ENCODE data around the gene UTP14C.
A peak's percentile ranks its signal among the peaks of the same experiment; 100 is the strongest.

The UTP14C gene

DNA sequence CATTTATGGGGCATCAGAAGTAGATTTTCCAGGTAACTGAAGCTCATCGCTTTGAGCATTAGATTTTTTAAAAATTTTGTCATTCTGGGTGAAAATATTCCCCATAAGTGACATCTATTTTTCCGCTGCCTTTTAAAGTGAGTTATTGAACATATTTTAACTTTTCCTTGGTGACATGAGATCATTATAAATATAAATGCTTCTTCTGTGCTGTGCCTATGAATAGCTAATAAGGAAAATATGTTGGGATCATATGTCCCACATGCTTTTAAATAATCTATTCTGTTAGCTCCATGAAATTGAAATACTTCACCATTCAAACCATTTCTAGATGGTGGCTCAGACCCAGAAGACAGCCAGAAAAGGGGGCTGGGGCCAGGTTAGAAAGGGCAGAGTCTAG, 27.3 kb upstream of the UTP14C start:
- no peak overlapping the region for H3K4me3 ChIP-seq (ENCODE audit: control insufficient read depth, low read depth, low read length)
- no peak for DNase-seq (ENCODE audit: low read depth)
- TF ChIP-seq, protein P1, sequence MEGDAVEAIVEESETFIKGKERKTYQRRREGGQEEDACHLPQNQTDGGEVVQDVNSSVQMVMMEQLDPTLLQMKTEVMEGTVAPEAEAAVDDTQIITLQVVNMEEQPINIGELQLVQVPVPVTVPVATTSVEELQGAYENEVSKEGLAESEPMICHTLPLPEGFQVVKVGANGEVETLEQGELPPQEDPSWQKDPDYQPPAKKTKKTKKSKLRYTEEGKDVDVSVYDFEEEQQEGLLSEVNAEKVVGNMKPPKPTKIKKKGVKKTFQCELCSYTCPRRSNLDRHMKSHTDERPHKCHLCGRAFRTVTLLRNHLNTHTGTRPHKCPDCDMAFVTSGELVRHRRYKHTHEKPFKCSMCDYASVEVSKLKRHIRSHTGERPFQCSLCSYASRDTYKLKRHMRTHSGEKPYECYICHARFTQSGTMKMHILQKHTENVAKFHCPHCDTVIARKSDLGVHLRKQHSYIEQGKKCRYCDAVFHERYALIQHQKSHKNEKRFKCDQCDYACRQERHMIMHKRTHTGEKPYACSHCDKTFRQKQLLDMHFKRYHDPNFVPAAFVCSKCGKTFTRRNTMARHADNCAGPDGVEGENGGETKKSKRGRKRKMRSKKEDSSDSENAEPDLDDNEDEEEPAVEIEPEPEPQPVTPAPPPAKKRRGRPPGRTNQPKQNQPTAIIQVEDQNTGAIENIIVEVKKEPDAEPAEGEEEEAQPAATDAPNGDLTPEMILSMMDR (IDR thresholded peaks at IDR 0.05; ENCODE audit: control insufficient read depth, insufficient read depth, low read depth, low read length, missing control alignments): no peak

DNA sequence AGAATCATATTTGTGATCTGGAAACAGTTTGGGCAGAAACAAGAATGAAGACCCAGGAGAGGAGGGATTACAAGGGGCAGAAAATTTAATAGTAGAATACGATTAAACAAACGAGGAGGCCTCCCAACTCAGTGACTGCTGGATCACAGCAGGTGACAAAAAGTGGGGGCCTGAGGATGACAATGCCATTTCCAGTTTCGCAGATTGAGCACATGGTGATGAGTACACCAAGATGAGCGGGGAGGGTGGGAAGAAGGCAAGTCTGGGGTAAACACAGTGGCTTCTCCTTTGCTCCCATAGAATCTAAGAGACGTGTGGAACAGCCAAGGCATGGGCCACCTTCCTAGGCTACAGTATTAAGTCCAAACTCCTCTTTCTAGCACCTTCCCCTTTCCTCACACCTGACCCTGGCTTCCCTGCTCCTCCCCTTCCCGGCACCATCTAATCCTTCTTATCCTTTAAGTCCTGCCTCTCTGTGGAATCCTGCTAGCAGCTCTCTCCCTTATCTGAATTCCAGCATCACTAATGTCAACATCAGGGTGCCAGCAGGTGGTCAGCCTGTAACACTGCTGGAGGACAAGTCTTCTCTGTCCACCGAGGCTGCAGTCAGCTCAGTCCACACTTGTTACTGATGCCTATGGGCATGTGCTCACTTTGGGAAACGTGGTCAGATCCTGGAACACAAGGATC, 26.7 kb upstream of the UTP14C start:
- DNase-seq (ENCODE audit: low read depth): no peak
- H3K4me3 ChIP-seq (ENCODE audit: control insufficient read depth, low read depth, low read length): no peak overlapping the region
- TF ChIP-seq, protein P1 (IDR thresholded peaks at IDR 0.05; ENCODE audit: control insufficient read depth, insufficient read depth, low read depth, low read length, missing control alignments): no peak

DNA sequence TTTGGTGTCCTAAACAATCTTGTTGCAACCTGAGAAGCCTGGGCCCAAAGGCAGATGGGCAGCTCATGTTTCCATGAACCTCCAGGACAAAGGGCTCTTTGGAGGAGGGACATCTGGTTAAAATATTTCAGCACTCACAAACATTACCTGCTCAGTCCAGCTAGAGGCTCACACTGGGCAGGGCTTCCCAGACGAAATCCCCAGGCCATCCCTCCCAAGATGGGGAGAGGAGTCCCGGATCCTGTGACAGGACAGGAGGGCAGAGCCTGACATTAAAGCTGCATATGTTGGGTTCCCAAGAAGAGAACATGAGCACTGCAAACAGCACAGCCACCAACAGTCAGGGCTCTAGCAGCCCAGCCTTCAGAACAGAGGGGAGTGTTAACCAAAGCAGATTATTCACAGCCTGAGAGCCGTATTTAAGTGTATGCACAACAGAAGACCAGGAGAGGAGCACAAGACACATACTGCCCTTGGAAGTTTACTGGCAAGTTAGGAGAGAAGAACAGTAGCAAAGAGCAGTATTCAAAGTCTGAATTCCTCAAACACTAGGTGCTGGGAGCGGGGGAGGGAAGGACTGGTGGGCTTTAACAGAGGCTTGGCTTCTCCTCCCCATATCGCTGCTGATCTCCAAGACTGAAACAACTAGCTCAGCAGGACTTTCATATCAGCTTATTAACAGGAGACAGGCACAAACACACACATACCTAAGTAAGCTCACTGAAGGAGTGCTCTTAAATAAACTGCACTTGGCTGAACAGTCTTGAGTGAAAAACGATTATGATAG, 25.6 kb upstream of the UTP14C start:
- no peak overlapping the region for H3K4me3 ChIP-seq (ENCODE audit: control insufficient read depth, low read depth, low read length)
- TF ChIP-seq, protein P1 (IDR thresholded peaks at IDR 0.05; ENCODE audit: control insufficient read depth, insufficient read depth, low read depth, low read length, missing control alignments): no peak

DNA sequence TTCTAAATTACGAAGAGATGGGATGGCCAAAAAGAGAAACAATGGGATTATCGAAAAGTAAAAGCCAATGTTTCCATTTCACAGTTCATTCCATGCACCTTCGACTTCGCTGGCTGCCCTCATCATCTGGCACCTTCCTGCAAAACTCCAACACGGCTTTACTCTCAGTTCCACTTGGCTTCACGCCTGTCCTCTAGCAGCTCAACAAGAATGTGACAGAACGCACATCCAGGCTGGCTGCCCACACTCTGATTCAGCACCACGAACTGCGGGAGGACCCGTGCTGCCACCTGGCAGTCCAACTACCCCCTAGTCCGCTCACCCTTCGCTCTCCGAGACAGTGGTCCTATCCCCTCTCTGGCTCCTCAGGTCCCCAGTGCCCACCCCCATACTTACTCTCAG, 25.0 kb upstream of the UTP14C start:
- TF ChIP-seq, protein P1 (IDR thresholded peaks at IDR 0.05; ENCODE audit: control insufficient read depth, insufficient read depth, low read depth, low read length, missing control alignments): no peak
- DNase-seq (ENCODE audit: low read depth): no peak
- no peak overlapping the region for H3K4me3 ChIP-seq (ENCODE audit: control insufficient read depth, low read depth, low read length)

More for the DNA sequence above, 25.6 kb upstream of the UTP14C start:
- no peak for DNase-seq (ENCODE audit: low read depth)

DNA sequence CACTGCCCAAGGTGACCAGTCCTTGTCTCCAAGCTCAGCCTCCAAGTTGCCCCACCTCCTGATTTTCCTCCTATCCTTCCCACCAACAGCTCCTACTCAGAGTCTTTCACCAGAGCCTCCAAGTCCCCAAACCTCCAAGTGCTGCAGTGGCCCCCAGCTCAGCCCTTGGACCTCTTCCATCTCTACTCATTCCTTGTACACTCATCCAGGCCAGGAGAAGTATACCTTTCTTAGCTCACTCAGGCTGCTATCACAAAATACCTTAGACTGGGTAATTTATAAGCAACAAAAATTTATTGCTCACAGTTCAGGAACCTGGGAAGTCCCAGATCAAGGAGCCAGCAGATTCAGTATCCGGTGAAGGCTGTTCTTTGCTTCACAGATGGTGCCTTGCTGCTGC, 24.6 kb upstream of the UTP14C start:
- DNase-seq (ENCODE audit: low read depth): no peak
- TF ChIP-seq, protein P1 (IDR thresholded peaks at IDR 0.05; ENCODE audit: control insufficient read depth, insufficient read depth, low read depth, low read length, missing control alignments): no peak
- no peak overlapping the region for H3K4me3 ChIP-seq (ENCODE audit: control insufficient read depth, low read depth, low read length)

DNA sequence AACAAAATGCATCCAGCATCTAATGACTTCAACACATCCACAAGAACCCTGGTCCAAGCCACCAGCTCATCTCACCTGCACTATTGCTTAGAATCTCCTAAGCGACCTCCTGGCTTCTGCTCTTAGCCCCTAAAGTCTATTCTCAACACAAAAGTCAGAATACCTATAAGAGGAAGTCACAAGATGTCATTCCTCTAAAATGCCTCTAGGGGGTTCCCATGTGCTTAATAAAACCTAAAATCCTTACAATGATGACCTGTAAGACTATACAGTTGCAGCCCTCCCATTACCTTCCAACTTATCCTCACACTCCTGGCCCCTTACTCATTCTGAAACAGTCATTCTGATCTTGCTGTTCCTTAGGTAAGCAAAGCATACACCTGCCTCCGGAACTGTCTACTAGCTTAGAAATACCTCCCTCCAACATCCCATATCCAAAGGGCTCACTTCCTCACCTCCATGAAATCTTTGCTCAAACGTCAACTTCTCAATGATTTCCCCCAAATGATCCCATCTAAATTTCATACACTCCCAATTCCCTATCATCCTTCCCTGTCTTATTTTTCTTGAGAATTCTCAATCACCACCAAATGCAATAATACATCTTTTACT, 23.3 kb upstream of the UTP14C start:
- TF ChIP-seq, protein P1 (IDR thresholded peaks at IDR 0.05; ENCODE audit: control insufficient read depth, insufficient read depth, low read depth, low read length, missing control alignments): peak; percentile 57
- peak; percentile 8 for DNase-seq (ENCODE audit: low read depth)
- no peak overlapping the region for H3K4me3 ChIP-seq (ENCODE audit: control insufficient read depth, low read depth, low read length)
